Neural cell (in vitro differentiated cells): ENCODE results near the gene TSNAXIP1.

Experiments used
- EP300 ChIP-seq: fragments of 450-650 bp; conservative IDR thresholded peaks from 2 replicates; pipeline ENCODE4 v1.6.1; 2014; ENCODE audit warnings: antibody characterized with exemption, mild to moderate bottlenecking, moderate library complexity; ENCODE audit not compliant: poor library complexity, severe bottlenecking
- EZH2 ChIP-seq: fragments of 200-600, 300-800 bp; shearing (Covaris generic), sonication (generic); IDR thresholded peaks from 2 replicates; pipeline ENCODE4 v1.6.1; 2014; ENCODE audit warnings: antibody characterized with exemption, low read length, borderline replicate concordance, mild to moderate bottlenecking; ENCODE audit not compliant: insufficient read depth, poor library complexity, severe bottlenecking
- MXI1 ChIP-seq: fragments of 450-650 bp; conservative IDR thresholded peaks from 2 replicates; pipeline ENCODE4 v1.6.1; 2014; ENCODE audit warnings: antibody characterized with exemption, mild to moderate bottlenecking; ENCODE audit not compliant: poor library complexity, severe bottlenecking
- POLR2AphosphoS5 ChIP-seq: IDR thresholded peaks from 2 replicates; pipeline ENCODE4 v1.6.1; 2012
- RAD21 ChIP-seq: fragments of 450-650 bp; conservative IDR thresholded peaks from 2 replicates; pipeline ENCODE4 v1.6.1; 2014; ENCODE audit warnings: antibody characterized with exemption, mild to moderate bottlenecking, moderate library complexity
- SMC3 ChIP-seq: fragments of 450-650 bp; conservative IDR thresholded peaks from 2 replicates; pipeline ENCODE4 v1.6.1; 2014; ENCODE audit warnings: antibody characterized with exemption, mild to moderate bottlenecking, moderate library complexity; ENCODE audit not compliant: poor library complexity
- TAF1 ChIP-seq: IDR thresholded peaks from 2 replicates; pipeline ENCODE4 v1.6.1; 2012; ENCODE audit warnings: low read depth
- TF ChIP-seq, protein P1 (sequence below): fragments of 450-650 bp; IDR thresholded peaks from 2 replicates; pipeline ENCODE4 v1.5.1; 2014; ENCODE audit warnings: antibody characterized with exemption, mild to moderate bottlenecking, moderate library complexity; ENCODE audit not compliant: poor library complexity, severe bottlenecking
- TF ChIP-seq, protein P2 (sequence below): IDR thresholded peaks from 2 replicates; pipeline ENCODE4 v1.6.1; 2012; ENCODE audit warnings: borderline replicate concordance

DNA sequence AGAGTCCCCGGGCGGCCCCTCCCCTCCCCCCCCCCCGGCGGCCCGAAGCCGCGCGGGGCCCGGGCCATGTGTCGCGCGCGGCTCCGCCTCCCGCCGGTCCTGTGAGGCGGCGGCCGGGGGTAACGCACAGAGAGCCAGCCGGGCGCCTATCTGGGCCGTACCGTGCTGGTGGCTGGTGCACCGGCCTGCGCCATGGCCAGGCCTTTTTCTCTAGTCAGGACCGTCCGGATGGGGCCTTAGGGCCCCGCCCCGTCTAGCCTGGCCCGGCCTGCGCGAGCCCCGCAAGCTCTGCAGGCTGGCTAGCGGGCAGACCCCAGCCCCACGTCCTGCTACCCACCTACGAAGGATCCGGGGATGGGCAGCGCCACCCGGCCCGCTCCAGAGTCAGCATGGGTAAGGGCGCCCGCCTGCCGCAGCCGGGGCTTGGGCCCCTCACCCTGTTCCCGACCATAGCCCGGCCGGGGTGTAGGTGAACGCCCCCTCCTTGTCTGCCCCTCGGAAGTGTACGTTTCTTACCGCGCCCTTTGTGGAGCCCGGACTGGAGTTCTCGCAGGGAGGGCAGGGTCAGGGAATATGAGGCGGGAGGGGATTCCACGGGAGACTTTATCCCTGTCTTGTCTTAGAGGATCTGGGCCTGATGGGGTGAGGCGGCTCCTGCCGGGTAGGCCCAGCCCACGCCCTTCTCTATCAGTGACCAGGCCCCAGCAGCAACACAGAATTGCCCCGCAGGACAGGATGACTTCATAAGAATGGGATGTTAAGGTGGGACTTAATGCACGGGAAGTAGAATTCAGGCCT is 40.6 kb downstream of the TSNAXIP1 start, which contains the start of gene CENPT:
- TF ChIP-seq, protein P1, sequence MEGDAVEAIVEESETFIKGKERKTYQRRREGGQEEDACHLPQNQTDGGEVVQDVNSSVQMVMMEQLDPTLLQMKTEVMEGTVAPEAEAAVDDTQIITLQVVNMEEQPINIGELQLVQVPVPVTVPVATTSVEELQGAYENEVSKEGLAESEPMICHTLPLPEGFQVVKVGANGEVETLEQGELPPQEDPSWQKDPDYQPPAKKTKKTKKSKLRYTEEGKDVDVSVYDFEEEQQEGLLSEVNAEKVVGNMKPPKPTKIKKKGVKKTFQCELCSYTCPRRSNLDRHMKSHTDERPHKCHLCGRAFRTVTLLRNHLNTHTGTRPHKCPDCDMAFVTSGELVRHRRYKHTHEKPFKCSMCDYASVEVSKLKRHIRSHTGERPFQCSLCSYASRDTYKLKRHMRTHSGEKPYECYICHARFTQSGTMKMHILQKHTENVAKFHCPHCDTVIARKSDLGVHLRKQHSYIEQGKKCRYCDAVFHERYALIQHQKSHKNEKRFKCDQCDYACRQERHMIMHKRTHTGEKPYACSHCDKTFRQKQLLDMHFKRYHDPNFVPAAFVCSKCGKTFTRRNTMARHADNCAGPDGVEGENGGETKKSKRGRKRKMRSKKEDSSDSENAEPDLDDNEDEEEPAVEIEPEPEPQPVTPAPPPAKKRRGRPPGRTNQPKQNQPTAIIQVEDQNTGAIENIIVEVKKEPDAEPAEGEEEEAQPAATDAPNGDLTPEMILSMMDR: no peak
- peak; percentile 88 for TF ChIP-seq MXI1
- TF ChIP-seq, protein P2, sequence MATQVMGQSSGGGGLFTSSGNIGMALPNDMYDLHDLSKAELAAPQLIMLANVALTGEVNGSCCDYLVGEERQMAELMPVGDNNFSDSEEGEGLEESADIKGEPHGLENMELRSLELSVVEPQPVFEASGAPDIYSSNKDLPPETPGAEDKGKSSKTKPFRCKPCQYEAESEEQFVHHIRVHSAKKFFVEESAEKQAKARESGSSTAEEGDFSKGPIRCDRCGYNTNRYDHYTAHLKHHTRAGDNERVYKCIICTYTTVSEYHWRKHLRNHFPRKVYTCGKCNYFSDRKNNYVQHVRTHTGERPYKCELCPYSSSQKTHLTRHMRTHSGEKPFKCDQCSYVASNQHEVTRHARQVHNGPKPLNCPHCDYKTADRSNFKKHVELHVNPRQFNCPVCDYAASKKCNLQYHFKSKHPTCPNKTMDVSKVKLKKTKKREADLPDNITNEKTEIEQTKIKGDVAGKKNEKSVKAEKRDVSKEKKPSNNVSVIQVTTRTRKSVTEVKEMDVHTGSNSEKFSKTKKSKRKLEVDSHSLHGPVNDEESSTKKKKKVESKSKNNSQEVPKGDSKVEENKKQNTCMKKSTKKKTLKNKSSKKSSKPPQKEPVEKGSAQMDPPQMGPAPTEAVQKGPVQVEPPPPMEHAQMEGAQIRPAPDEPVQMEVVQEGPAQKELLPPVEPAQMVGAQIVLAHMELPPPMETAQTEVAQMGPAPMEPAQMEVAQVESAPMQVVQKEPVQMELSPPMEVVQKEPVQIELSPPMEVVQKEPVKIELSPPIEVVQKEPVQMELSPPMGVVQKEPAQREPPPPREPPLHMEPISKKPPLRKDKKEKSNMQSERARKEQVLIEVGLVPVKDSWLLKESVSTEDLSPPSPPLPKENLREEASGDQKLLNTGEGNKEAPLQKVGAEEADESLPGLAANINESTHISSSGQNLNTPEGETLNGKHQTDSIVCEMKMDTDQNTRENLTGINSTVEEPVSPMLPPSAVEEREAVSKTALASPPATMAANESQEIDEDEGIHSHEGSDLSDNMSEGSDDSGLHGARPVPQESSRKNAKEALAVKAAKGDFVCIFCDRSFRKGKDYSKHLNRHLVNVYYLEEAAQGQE: no peak
- no peak for TF ChIP-seq EP300
- TF ChIP-seq EZH2: no peak
- no peak for TF ChIP-seq RAD21
- TF ChIP-seq TAF1: no peak
- TF ChIP-seq POLR2AphosphoS5: no peak
- no peak for TF ChIP-seq SMC3
